ENCODE data around the gene LATS1.

LATS1 gene

DNA sequence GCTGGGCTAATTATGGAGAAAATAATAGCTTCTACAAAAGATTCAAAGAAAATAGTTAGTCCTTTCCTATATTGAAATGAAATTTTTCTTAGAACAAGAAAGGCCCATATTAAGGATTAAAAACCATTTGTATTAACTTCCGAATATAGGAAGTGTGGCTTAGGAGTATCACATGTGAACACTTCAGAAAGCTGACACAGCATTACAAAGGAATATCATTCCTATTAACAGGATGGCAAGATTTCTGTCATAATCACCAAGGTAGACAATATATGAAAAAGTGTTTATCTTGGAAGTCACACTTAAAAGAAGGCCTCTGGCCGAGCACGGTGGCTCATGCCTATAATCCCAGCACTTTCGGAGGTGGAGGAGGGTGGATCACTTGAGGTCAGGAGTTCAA is 5.4 kb upstream of the LATS1 start:
- no peaks in the 10 kb centered on the region for H3K9me2 ChIP-seq (ENCODE audit: low read depth, low read length)

DNA sequence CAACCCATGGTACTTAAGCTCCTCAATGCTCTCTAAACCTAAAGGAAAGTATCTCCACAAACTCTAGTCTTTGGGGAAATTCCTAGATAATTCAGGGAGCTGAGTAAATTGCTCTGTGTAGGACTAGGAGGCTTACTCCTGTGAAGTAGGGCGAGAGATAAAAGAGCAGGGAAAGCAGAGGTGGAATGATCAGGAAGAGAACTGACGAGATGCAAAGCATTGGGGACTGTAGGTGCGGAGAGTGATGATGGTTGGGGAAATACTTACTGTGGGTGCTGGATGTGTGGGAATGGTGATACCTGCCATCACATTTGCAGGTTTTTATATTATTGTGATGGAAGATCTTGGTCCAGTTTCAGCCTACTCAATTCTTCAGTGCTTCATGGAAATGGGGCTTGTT is 1.6 kb upstream of the LATS1 start:
- Histone ChIP-seq H3K36me3 (ENCODE audit: insufficient read depth, low read length) (peaks cover 6% of the 10 kb centered on the region; the same call in 1 of the 2 replicates), H3K4me1 (ENCODE audit: insufficient read depth, low read length, severe bottlenecking) (peaks cover 25% of the 10 kb centered on the region), H2AFZ (ENCODE audit: low read length) (no peak overlapping the region), H4K20me1 (ENCODE audit: insufficient read depth, low read length) (no peaks in the 10 kb centered on the region), H3K27ac (ENCODE audit: low read depth, low read length, poor library complexity, severe bottlenecking) (no peak overlapping the region), H3K4me2 (ENCODE audit: low read length) (no peak overlapping the region), H3K79me2 (ENCODE audit: insufficient read depth, low read length) (peaks cover 33% of the 10 kb centered on the region), H3F3A (ENCODE audit: insufficient read depth, low read length) (peaks cover 3% of the 10 kb centered on the region; the same call in 1 of the 2 replicates), H3K9me3 (ENCODE audit: low read length) (no peaks in the 10 kb centered on the region), H3K27me3 (ENCODE audit: insufficient read depth, low read length) (no peaks in the 10 kb centered on the region), H3K4me3 (ENCODE audit: low read depth, low read length, poor library complexity, severe bottlenecking) (no peak overlapping the region), H3K9me2 (ENCODE audit: low read depth, low read length) (no peaks in the 10 kb centered on the region), H3K9ac (ENCODE audit: low read length) (no peak overlapping the region)
- TF ChIP-seq EZH2 (IDR thresholded peaks at IDR 0.05; ENCODE audit: borderline replicate concordance, low read length) = no peak
- TF ChIP-seq, protein P1, sequence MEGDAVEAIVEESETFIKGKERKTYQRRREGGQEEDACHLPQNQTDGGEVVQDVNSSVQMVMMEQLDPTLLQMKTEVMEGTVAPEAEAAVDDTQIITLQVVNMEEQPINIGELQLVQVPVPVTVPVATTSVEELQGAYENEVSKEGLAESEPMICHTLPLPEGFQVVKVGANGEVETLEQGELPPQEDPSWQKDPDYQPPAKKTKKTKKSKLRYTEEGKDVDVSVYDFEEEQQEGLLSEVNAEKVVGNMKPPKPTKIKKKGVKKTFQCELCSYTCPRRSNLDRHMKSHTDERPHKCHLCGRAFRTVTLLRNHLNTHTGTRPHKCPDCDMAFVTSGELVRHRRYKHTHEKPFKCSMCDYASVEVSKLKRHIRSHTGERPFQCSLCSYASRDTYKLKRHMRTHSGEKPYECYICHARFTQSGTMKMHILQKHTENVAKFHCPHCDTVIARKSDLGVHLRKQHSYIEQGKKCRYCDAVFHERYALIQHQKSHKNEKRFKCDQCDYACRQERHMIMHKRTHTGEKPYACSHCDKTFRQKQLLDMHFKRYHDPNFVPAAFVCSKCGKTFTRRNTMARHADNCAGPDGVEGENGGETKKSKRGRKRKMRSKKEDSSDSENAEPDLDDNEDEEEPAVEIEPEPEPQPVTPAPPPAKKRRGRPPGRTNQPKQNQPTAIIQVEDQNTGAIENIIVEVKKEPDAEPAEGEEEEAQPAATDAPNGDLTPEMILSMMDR (IDR thresholded peaks at IDR 0.05; ENCODE audit: low read length) = no peak

More for the DNA sequence above, 5.4 kb upstream of the LATS1 start:
- Histone ChIP-seq H3K36me3 (ENCODE audit: insufficient read depth, low read length) (peaks cover 37% of the 10 kb centered on the region), H3F3A (ENCODE audit: insufficient read depth, low read length) (peaks cover 3% of the 10 kb centered on the region; the same call in 1 of the 2 replicates), H3K27me3 (ENCODE audit: insufficient read depth, low read length) (no peaks in the 10 kb centered on the region), H3K79me2 (ENCODE audit: insufficient read depth, low read length) (no peaks in the 10 kb centered on the region), H4K20me1 (ENCODE audit: insufficient read depth, low read length) (no peaks in the 10 kb centered on the region), H3K9ac (ENCODE audit: low read length) (no peak overlapping the region), H3K4me3 (ENCODE audit: low read depth, low read length, poor library complexity, severe bottlenecking) (no peak overlapping the region), H3K4me1 (ENCODE audit: insufficient read depth, low read length, severe bottlenecking) (peaks cover 6% of the 10 kb centered on the region), H3K4me2 (ENCODE audit: low read length) (no peak overlapping the region), H3K27ac (ENCODE audit: low read depth, low read length, poor library complexity, severe bottlenecking) (no peak overlapping the region), H2AFZ (ENCODE audit: low read length) (no peak overlapping the region), H3K9me3 (ENCODE audit: low read length) (no peaks in the 10 kb centered on the region)
- TF ChIP-seq EZH2 (IDR thresholded peaks at IDR 0.05; ENCODE audit: borderline replicate concordance, low read length) = no peak
- TF ChIP-seq, protein P1 (IDR thresholded peaks at IDR 0.05; ENCODE audit: low read length) = no peak

- peaks cover 25% of the 10 kb centered on the region for H3K4me1 ChIP-seq (ENCODE audit: insufficient read depth, low read length, severe bottlenecking)
- peak overlapping the region; percentile 99 for H3K4me3 ChIP-seq (ENCODE audit: low read depth, low read length, poor library complexity, severe bottlenecking)
- peak overlapping the region; percentile 100 for H3K9ac ChIP-seq (ENCODE audit: low read length)
- H3F3A ChIP-seq (ENCODE audit: insufficient read depth, low read length) = no peaks in the 10 kb centered on the region; the same call in 1 of the 2 replicates
- no peaks in the 10 kb centered on the region for H3K9me3 ChIP-seq (ENCODE audit: low read length)
- no peaks in the 10 kb centered on the region for H4K20me1 ChIP-seq (ENCODE audit: insufficient read depth, low read length)
- H3K4me2 ChIP-seq (ENCODE audit: low read length) = peak overlapping the region; percentile 77
- peaks cover 50% of the 10 kb centered on the region for H3K79me2 ChIP-seq (ENCODE audit: insufficient read depth, low read length)
- H3K27me3 ChIP-seq (ENCODE audit: insufficient read depth, low read length) = no peaks in the 10 kb centered on the region
- no peaks in the 10 kb centered on the region for H3K36me3 ChIP-seq (ENCODE audit: insufficient read depth, low read length)
- TF ChIP-seq, protein P1 (IDR thresholded peaks at IDR 0.05; ENCODE audit: low read length) = no peak
- no peak for TF ChIP-seq EZH2 (IDR thresholded peaks at IDR 0.05; ENCODE audit: borderline replicate concordance, low read length)
- H2AFZ ChIP-seq (ENCODE audit: low read length) = no peak overlapping the region
- H3K27ac ChIP-seq (ENCODE audit: low read depth, low read length, poor library complexity, severe bottlenecking) = peak overlapping the region; percentile 64
- no peaks in the 10 kb centered on the region for H3K9me2 ChIP-seq (ENCODE audit: low read depth, low read length)
Observed at GRCh38 chr6:149717255-149717587, 680 bp downstream of the LATS1 start.
